Measurements from ENCODE around the gene USP22.

- no peak for TF ChIP-seq CTCF (IDR thresholded peaks at IDR 0.05; ENCODE audit: low read depth, low read length, missing input control)
- no peak for TF ChIP-seq ZBTB33 (IDR thresholded peaks at IDR 0.05)
Measured at GRCh38 chr17:21061158-21061835, 18.5 kb upstream of the USP22 start.

Measured in liver (tissue), 2 donors.